K562 (cell line): ENCODE data around the gene ATP5MG. TPM values are rescaled to one million over a fixed set of nuclear protein-coding genes. Genes with fewer than 3 reads are reported as not detected.
A peak's percentile ranks its signal among the peaks of the same experiment; 100 is the strongest.

Source experiments
- HNRNPLL ChIP-seq: fragments of 200-400 bp; formaldehyde crosslinking; IDR thresholded peaks from 2 replicates; pipeline ENCODE4 v1.6.1; 2017; ENCODE audit warnings: low read length, low read depth, mild to moderate bottlenecking; ENCODE audit not compliant: poor library complexity, severe bottlenecking
- JUN ChIP-seq, 2 experiments: sonication (generic) in 1 of 2; formaldehyde crosslinking in 1 of 2; IDR thresholded peaks; 2 replicates each; pipeline versions ENCODE4 v1.6.1 to v1.8.0; 2012 to 2022; ENCODE audit warnings: borderline replicate concordance in 2 of 2, mild to moderate bottlenecking in 2 of 2, improper control_type of control experiment in 1 of 2, low read depth in 1 of 2, low read length in 1 of 2, missing genetic modification reagents in 1 of 2
- KLF16 ChIP-seq: IDR thresholded peaks from 2 replicates; pipeline ENCODE4 v1.6.1; 2016; ENCODE audit warnings: antibody characterized with exemption
- MEIS2 ChIP-seq: fragments of 450-650 bp; IDR thresholded peaks from 2 replicates; pipeline ENCODE4 v1.6.1; 2014; ENCODE audit warnings: mild to moderate bottlenecking; ENCODE audit not compliant: partially characterized antibody
- NR2C1 ChIP-seq, 2 experiments: fragments of 450-650 bp; IDR thresholded peaks; 2 replicates each; pipeline ENCODE4 v1.6.1; 2017; ENCODE audit warnings: mild to moderate bottlenecking in 2 of 2, antibody characterized with exemption in 1 of 2, inconsistent platforms in 1 of 2, missing compliant biosample characterization in 1 of 2, missing genetic modification characterization in 1 of 2
- POLR2B ChIP-seq: fragments of 450-650 bp; IDR thresholded peaks from 2 replicates; pipeline ENCODE4 v1.6.1; 2018; ENCODE audit warnings: low read depth; ENCODE audit not compliant: partially characterized antibody
- POLR3G ChIP-seq: IDR thresholded peaks from 2 replicates; pipeline ENCODE4 v1.6.1; 2011; ENCODE audit not compliant: insufficient read length, insufficient replicate concordance; ENCODE audit errors: extremely low read depth
- RB1 ChIP-seq: fragments of 450-650 bp; IDR thresholded peaks from 2 replicates; pipeline ENCODE4 v1.6.1; 2017; ENCODE audit warnings: low read depth, mild to moderate bottlenecking
- STAT5A ChIP-seq: IDR thresholded peaks from 2 replicates; pipeline ENCODE4 v1.6.1; 2012; ENCODE audit warnings: low read length, inconsistent platforms, borderline replicate concordance
- TOE1 ChIP-seq, 2 experiments: fragments of 450-650 bp in 1 of 2; sonication (generic) in 1 of 2; formaldehyde crosslinking in 1 of 2; IDR thresholded peaks; 2 replicates each; pipeline versions ENCODE4 v1.7.1 to v1.8.0; 2016 to 2022; ENCODE audit warnings: borderline replicate concordance in 2 of 2, mild to moderate bottlenecking in 2 of 2, antibody characterized with exemption in 1 of 2, inconsistent platforms in 1 of 2, low read depth in 1 of 2, missing genetic modification reagents in 1 of 2, moderate library complexity in 1 of 2
- ZNF766 ChIP-seq: fragments of 200-800 bp; sonication (Bioruptor generic); conservative IDR thresholded peaks from 2 replicates; pipeline ENCODE4 v1.6.1; 2016; ENCODE audit warnings: missing genetic modification characterization, missing compliant biosample characterization
- polyA plus RNA-seq, 8 experiments: library from polyadenylated mRNA; depleted of rRNA in 4 of 8; stranded (reverse) in 5 of 8; unstranded in 3 of 8; fragments of >200 nt; fragmentation: Nextera tagmentation in 2 of 8; fragmentation: Illumina TruSeq in 1 of 8; extraction: Ambion mirVana in 2 of 8; extraction: Trizol in 1 of 8; gene quantifications; 2 replicates each; pipeline versions ENCODE4 v1.2.1 to v1.2.3, GENCODE V29; 2011 to 2014; ENCODE audit warnings: inconsistent platforms in 1 of 8, missing spikeins in 1 of 8
- total RNA-seq, 7 experiments: library from RNA; depleted of rRNA in 6 of 7; stranded (reverse); fragments of >200 nt in 6 of 7; fragmentation: Illumina TruSeq in 2 of 7; extraction: Trizol in 2 of 7; gene quantifications; 2 replicates each; pipeline versions ENCODE4 v1.2.1 to v1.2.3, GENCODE V29; 2011 to 2021; ENCODE audit warnings: low replicate concordance in 1 of 7
- TF ChIP-seq, protein P1 (sequence below): fragments of 450-650 bp; IDR thresholded peaks from 2 replicates; pipeline ENCODE4 v1.7.0; 2016; ENCODE audit warnings: borderline replicate concordance
- TF ChIP-seq, protein P2 (sequence below): sonication (generic); formaldehyde crosslinking; IDR thresholded peaks from 2 replicates; pipeline ENCODE4 v1.8.0; 2022; ENCODE audit warnings: missing genetic modification reagents, mild to moderate bottlenecking, moderate library complexity, borderline replicate concordance
- TF ChIP-seq, protein P3 (sequence below): sonication (generic); formaldehyde crosslinking; IDR thresholded peaks from 2 replicates; pipeline ENCODE4 v1.8.0; 2023; ENCODE audit warnings: mild to moderate bottlenecking, missing genetic modification reagents

The ATP5MG gene
- total and polyA plus RNA-seq, 9 of the 15 experiments (the other 6 are each of a cell fraction or from before 2014, with no cell fraction given) = 301 to 2,138 (median 434) TPM

DNA sequence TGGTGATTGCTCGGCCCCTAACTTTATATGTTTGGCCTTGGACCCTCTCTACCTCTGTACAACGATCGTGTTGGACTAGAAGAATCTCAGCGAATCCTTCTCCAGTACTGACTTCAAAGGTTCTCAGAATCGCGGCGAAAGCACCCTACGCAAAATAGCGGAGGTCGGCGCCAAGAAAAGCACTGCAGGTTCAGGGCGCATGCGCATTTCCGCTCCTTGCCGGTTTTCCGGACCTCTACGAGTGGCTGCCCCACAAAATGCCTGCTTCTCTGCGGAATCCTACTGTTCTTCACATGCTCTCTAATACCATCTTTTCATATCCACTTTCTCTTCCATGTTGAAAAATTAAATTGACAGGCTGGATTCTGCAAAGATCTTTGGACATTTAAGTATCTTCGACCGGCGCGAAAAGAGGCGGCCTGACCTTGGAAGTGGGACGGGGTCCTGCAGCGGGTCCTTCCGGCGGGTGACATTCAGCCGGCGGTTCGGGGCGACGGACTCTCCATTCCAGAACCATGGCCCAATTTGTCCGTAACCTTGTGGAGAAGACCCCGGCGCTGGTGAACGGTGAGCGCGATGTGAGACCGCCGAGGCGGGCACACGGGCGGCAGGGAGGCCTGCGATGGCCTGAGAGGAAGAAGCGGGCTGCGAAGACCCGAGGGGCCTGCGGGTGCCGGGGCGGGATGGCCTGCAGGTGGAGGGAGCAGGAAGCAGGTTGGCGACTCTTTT lies at the start of gene ATP5MG (continued):
- TF ChIP-seq HNRNPLL (peak; percentile 89), POLR3G (no peak), RB1 (peak; percentile 69), NR2C1 (IDR thresholded peaks at IDR 0.05) (peak; percentile 74), NR2C1 (tag; IDR thresholded peaks at IDR 0.05) (peak; percentile 83), ZNF766 (CRISPR knock-in tag) (0 out of 2 replicates have a peak, but pooled peaks have one; percentile 18), POLR2B (peak; percentile 68), MEIS2 (peak; percentile 46), STAT5A (no peak), JUN (IDR thresholded peaks at IDR 0.05; ENCODE audit: borderline replicate concordance, low read depth, low read length) (no peak), JUN (CRISPR knock-in tag; IDR thresholded peaks at IDR 0.05; ENCODE audit: borderline replicate concordance) (0 out of 2 replicates have a peak, but pooled peaks have one; percentile 21), TOE1 (IDR thresholded peaks at IDR 0.05; ENCODE audit: borderline replicate concordance) (peak; percentile 84; the same call in 1 of the 2 replicates), TOE1 (CRISPR knock-in tag; IDR thresholded peaks at IDR 0.05; ENCODE audit: borderline replicate concordance, low read depth) (no peak), KLF16 (no peak; the same call in 1 of the 2 replicates)
- TF ChIP-seq, protein P1, sequence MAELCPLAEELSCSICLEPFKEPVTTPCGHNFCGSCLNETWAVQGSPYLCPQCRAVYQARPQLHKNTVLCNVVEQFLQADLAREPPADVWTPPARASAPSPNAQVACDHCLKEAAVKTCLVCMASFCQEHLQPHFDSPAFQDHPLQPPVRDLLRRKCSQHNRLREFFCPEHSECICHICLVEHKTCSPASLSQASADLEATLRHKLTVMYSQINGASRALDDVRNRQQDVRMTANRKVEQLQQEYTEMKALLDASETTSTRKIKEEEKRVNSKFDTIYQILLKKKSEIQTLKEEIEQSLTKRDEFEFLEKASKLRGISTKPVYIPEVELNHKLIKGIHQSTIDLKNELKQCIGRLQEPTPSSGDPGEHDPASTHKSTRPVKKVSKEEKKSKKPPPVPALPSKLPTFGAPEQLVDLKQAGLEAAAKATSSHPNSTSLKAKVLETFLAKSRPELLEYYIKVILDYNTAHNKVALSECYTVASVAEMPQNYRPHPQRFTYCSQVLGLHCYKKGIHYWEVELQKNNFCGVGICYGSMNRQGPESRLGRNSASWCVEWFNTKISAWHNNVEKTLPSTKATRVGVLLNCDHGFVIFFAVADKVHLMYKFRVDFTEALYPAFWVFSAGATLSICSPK = 0 out of 2 replicates have a peak, but pooled peaks have one; percentile 3
- TF ChIP-seq, protein P2, sequence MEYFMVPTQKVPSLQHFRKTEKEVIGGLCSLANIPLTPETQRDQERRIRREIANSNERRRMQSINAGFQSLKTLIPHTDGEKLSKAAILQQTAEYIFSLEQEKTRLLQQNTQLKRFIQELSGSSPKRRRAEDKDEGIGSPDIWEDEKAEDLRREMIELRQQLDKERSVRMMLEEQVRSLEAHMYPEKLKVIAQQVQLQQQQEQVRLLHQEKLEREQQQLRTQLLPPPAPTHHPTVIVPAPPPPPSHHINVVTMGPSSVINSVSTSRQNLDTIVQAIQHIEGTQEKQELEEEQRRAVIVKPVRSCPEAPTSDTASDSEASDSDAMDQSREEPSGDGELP (CRISPR knock-in tag) = peak; percentile 78; the same call in 1 of the 2 replicates
- TF ChIP-seq, protein P3, sequence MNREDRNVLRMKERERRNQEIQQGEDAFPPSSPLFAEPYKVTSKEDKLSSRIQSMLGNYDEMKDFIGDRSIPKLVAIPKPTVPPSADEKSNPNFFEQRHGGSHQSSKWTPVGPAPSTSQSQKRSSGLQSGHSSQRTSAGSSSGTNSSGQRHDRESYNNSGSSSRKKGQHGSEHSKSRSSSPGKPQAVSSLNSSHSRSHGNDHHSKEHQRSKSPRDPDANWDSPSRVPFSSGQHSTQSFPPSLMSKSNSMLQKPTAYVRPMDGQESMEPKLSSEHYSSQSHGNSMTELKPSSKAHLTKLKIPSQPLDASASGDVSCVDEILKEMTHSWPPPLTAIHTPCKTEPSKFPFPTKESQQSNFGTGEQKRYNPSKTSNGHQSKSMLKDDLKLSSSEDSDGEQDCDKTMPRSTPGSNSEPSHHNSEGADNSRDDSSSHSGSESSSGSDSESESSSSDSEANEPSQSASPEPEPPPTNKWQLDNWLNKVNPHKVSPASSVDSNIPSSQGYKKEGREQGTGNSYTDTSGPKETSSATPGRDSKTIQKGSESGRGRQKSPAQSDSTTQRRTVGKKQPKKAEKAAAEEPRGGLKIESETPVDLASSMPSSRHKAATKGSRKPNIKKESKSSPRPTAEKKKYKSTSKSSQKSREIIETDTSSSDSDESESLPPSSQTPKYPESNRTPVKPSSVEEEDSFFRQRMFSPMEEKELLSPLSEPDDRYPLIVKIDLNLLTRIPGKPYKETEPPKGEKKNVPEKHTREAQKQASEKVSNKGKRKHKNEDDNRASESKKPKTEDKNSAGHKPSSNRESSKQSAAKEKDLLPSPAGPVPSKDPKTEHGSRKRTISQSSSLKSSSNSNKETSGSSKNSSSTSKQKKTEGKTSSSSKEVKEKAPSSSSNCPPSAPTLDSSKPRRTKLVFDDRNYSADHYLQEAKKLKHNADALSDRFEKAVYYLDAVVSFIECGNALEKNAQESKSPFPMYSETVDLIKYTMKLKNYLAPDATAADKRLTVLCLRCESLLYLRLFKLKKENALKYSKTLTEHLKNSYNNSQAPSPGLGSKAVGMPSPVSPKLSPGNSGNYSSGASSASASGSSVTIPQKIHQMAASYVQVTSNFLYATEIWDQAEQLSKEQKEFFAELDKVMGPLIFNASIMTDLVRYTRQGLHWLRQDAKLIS (CRISPR knock-in tag) = peak; percentile 84; the same call in 1 of the 2 replicates
